ENCODE data around the gene RPL35.

Gene RPL35

GRCh38 chr9:124830593-124830992 is 31.2 kb downstream of the RPL35 start:
- H3K27ac ChIP-seq = no peak overlapping the region
- TF ChIP-seq ZFX (IDR thresholded peaks at IDR 0.05) = no peak
- TF ChIP-seq CTCF (conservative IDR thresholded peaks at IDR 0.05) = no peak

DNA sequence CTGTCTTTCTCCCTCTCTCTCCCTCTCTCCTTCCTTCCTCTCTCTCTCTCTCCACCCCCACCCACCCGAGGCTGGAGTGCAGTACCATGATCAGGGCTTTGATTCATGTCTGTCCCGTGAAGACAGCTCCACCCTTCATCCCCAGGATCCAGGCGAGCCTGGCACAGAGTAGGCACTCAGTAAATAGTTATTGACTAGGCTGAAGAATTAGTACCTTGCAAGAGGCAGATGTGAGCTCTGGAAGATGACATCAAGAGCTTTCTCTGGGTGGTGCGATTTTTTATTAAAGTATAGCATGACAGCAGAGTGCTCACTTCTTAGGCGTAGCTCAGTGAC is 32.5 kb downstream of the RPL35 start:
- no peak overlapping the region for H3K27ac ChIP-seq
- TF ChIP-seq ZFX (IDR thresholded peaks at IDR 0.05) (no peak), CTCF (conservative IDR thresholded peaks at IDR 0.05) (no peak)

- TF ChIP-seq CTCF (conservative IDR thresholded peaks at IDR 0.05) (no peak), ZFX (IDR thresholded peaks at IDR 0.05) (no peak)
- H3K27ac ChIP-seq = no peak overlapping the region
Observed at GRCh38 chr9:124828489-124829333, 33.0 kb downstream of the RPL35 start.

DNA sequence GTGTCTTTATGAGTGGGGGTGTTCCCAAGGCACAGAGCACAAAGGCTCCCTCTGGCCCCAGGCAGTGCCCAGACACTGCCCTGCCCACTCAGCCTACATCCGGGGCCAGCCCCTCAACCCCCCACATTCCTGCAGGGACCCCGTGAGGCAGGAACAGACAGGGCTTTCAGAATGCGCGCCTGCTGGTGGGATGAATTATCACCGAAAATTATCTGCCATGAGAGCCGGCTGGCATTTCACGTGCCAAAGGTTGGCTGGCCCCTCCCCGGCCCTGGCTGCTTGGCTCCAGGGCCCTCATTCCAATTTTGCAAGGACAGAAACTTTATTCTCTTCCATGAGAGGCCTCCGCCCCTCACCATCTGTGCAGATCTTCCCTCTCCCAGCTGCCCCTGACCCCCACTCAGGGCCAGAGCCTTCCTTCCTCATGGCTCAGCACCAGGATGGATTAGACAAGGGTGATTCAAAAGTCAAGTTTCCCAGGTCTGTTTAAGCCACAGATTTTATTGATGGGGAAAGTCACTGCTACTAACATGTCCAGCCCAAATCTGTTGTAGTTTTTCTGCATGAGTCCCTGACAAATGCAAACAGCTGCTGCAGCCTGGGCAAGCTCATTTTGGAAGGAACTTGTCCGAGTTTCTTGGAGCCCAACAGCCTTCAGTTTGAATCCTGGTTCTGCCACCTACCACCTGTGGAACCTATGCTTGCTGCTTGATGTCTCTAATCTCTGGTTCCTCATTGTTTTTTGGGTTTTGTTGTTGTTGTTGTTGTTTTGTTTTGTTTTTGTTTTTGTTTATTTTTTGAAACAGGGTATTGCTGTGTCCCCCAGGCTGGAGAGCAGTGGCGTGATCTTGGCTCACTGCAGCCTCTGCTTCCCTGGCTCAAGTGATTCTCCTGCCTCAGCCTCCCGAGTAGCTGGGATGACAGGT is 40.8 kb downstream of the RPL35 start:
- TF ChIP-seq ZFX (IDR thresholded peaks at IDR 0.05) = no peak
- H3K27ac ChIP-seq = no peak overlapping the region

GRCh38 chr9:124818431-124819281 is 43.1 kb downstream of the RPL35 start:
- no peak overlapping the region for H3K27ac ChIP-seq

DNA sequence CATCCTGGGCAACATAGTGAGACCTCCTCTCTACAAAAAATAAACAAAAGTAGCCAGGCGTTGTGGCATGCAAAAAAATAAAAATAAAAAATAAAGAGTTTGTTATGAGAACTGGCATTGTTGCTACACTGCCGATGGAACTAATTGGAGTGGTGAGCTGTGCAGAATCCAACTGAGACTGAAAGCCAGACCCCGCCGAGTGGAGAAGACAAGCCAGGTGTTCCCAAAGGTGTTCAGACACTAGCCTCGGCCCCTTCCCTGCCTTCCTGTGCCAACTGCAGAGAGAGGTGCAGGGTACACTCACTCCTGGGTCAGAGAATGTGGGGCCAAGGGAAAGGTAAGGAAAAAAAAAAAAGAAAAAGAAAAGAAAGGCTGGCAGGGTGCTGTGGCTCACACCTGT is 46.2 kb downstream of the RPL35 start:
- H3K27ac ChIP-seq = no peak overlapping the region
- TF ChIP-seq CTCF (conservative IDR thresholded peaks at IDR 0.05) = no peak
- no peak for TF ChIP-seq ZFX (IDR thresholded peaks at IDR 0.05)

More at GRCh38 chr9:124818431-124819281, 43.1 kb downstream of the RPL35 start:
- TF ChIP-seq ZFX (IDR thresholded peaks at IDR 0.05) (no peak), CTCF (conservative IDR thresholded peaks at IDR 0.05) (no peak)

DNA sequence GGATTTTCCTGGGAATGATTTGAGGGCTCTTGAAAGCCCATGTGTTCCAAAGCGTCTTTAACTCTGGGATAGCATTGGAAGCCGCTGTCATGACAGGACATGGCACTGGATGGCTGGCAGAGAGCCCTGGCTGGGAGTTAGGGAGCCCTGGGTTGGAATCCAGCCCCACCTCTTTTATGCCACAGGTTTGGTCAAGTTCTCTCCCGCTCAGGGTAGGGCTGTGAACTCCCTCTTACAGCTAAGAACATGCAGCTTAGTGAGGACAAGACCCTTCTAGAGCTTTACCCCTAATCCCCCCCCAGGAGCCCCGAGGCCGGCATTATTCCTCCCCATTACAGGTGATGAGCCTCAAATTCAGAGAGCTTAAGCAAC is 47.6 kb downstream of the RPL35 start:
- H3K27ac ChIP-seq = no peak overlapping the region
- no peak for TF ChIP-seq ZFX (IDR thresholded peaks at IDR 0.05)
- no peak for TF ChIP-seq CTCF (conservative IDR thresholded peaks at IDR 0.05)

Data from C4-2B (cell line).